H9 (cell line): ENCODE results near the gene PLCB1. TPM values are rescaled to one million over a fixed set of nuclear protein-coding genes. Genes with fewer than 3 reads are reported as not detected.

Experiments
- DNase-seq: peaks from one replicate; pipeline ENCODE4 v3.0.0-alpha.2; 2017
- H2AFZ ChIP-seq: one replicate; pipeline ENCODE4 v1.6.1; 2013; ENCODE audit warnings: mild to moderate bottlenecking, low read length, control low read depth, moderate library complexity
- H2AK5ac ChIP-seq: 2 replicates; pipeline ENCODE4 v1.6.1; 2013; ENCODE audit warnings: low read length, control low read depth, mixed read lengths; ENCODE audit not compliant: insufficient read length
- H2BK120ac ChIP-seq: one replicate; pipeline ENCODE4 v1.6.1; 2013; ENCODE audit warnings: low read depth, mild to moderate bottlenecking, low read length, control low read depth, inconsistent platforms; ENCODE audit not compliant: poor library complexity, severe bottlenecking
- H2BK12ac ChIP-seq: 2 replicates; pipeline ENCODE4 v1.6.1; 2013; ENCODE audit warnings: low read length, control low read depth, mixed read lengths, low read depth; ENCODE audit not compliant: insufficient read length
- H2BK15ac ChIP-seq: 2 replicates; pipeline ENCODE4 v1.6.1; 2013; ENCODE audit warnings: low read depth, low read length, control low read depth
- H2BK20ac ChIP-seq: one replicate; pipeline ENCODE4 v1.6.1; 2013; ENCODE audit warnings: low read depth, mild to moderate bottlenecking, low read length, control low read depth, inconsistent platforms; ENCODE audit not compliant: poor library complexity, severe bottlenecking
- H2BK5ac ChIP-seq: 2 replicates; pipeline ENCODE4 v1.6.1; 2013; ENCODE audit warnings: low read length, control low read depth, mixed read lengths; ENCODE audit not compliant: insufficient read length
- H3K14ac ChIP-seq: 2 replicates; pipeline ENCODE4 v1.6.1; 2013; ENCODE audit warnings: low read length, control low read depth; ENCODE audit not compliant: insufficient read depth
- H3K18ac ChIP-seq: 2 replicates; pipeline ENCODE4 v1.6.1; 2013; ENCODE audit warnings: low read depth, mild to moderate bottlenecking, mixed read lengths, low read length, control low read depth; ENCODE audit not compliant: insufficient read length
- H3K23ac ChIP-seq: 2 replicates; pipeline ENCODE4 v1.6.1; 2013; ENCODE audit warnings: low read length, control low read depth, mixed read lengths, low read depth; ENCODE audit not compliant: insufficient read length
- H3K23me2 ChIP-seq: 2 replicates; pipeline ENCODE4 v1.6.1; 2013; ENCODE audit warnings: low read depth, mild to moderate bottlenecking, mixed read lengths, low read length, control low read depth; ENCODE audit not compliant: insufficient read length, poor library complexity, severe bottlenecking
- H3K27ac ChIP-seq: 2 replicates; pipeline ENCODE4 v1.5.1; 2013; ENCODE audit warnings: low read length, control low read depth, mixed read lengths, low read depth; ENCODE audit not compliant: insufficient read length
- H3K27me3 ChIP-seq: 2 replicates; pipeline ENCODE4 v1.6.1; 2013; ENCODE audit warnings: low read length, control low read depth, inconsistent platforms; ENCODE audit not compliant: insufficient read depth
- H3K4ac ChIP-seq: 2 replicates; pipeline ENCODE4 v1.6.1; 2013; ENCODE audit warnings: low read depth, mild to moderate bottlenecking, control low read depth, inconsistent platforms, low read length, moderate library complexity
- H3K4me1 ChIP-seq: 2 replicates; pipeline ENCODE4 v1.6.1; 2013; ENCODE audit warnings: low read length, control low read depth, inconsistent platforms; ENCODE audit not compliant: insufficient read depth
- H3K4me2 ChIP-seq: 2 replicates; pipeline ENCODE4 v1.6.1; 2013; ENCODE audit warnings: low read length, control low read depth, mixed read lengths; ENCODE audit not compliant: insufficient read length, insufficient read depth
- H3K56ac ChIP-seq: 2 replicates; pipeline ENCODE4 v1.6.1; 2013; ENCODE audit warnings: low read depth, mild to moderate bottlenecking, mixed read lengths, low read length, control low read depth; ENCODE audit not compliant: insufficient read length
- H3K79me1 ChIP-seq: 2 replicates; pipeline ENCODE4 v1.6.1; 2013; ENCODE audit warnings: low read depth, mild to moderate bottlenecking, moderate library complexity, low read length, control low read depth, inconsistent platforms; ENCODE audit not compliant: insufficient read depth, poor library complexity, severe bottlenecking
- H3K79me2 ChIP-seq: 2 replicates; pipeline ENCODE4 v1.6.1; 2013; ENCODE audit warnings: low read length, control low read depth, inconsistent platforms; ENCODE audit not compliant: insufficient read depth
- H3K9ac ChIP-seq: 2 replicates; pipeline ENCODE4 v1.6.1; 2013; ENCODE audit warnings: low read length, control low read depth, mixed read lengths; ENCODE audit not compliant: insufficient read length; ENCODE audit errors: extremely low read depth
- H3K9me3 ChIP-seq: one replicate; pipeline ENCODE4 v1.6.1; 2013; ENCODE audit warnings: low read depth, low read length, inconsistent platforms; ENCODE audit not compliant: control insufficient read depth
- H3T11ph ChIP-seq: one replicate; pipeline ENCODE4 v1.6.1; 2013; ENCODE audit warnings: mild to moderate bottlenecking, low read length, control low read depth, inconsistent platforms
- H4K20me1 ChIP-seq: one replicate; pipeline ENCODE4 v1.6.1; 2013; ENCODE audit not compliant: control insufficient read depth, insufficient read length, insufficient read depth
- H4K5ac ChIP-seq: 2 replicates; pipeline ENCODE4 v1.6.1; 2013; ENCODE audit warnings: low read depth, mild to moderate bottlenecking, mixed read lengths, low read length, control low read depth; ENCODE audit not compliant: insufficient read length
- H4K8ac ChIP-seq: replicated peaks from 2 replicates; pipeline ENCODE4 v1.6.1; 2013; ENCODE audit warnings: low read length, control low read depth, mixed read lengths, low read depth; ENCODE audit not compliant: insufficient read length
- H4K91ac ChIP-seq: 2 replicates; pipeline ENCODE4 v1.6.1; 2013; ENCODE audit warnings: low read depth, mild to moderate bottlenecking, moderate library complexity, mixed read lengths, low read length, control low read depth; ENCODE audit not compliant: insufficient read length
- H3K27ac Mint-ChIP-seq, 3 experiments: 2 replicates in 2 of 3; 3 replicates in 1 of 3; pipeline ENCODE4 v1.8.0; 2020 to 2021; ENCODE audit warnings: mixed read lengths in 3 of 3, mild to moderate bottlenecking in 1 of 3, moderate library complexity in 1 of 3
- H3K27me3 Mint-ChIP-seq: 2 replicates; pipeline ENCODE4 v1.8.0; 2021; ENCODE audit warnings: low read depth, mild to moderate bottlenecking, moderate library complexity, mixed read lengths
- H3K36me3 Mint-ChIP-seq, 3 experiments: 2 replicates in 2 of 3; 3 replicates in 1 of 3; pipeline ENCODE4 v1.8.0; 2020 to 2021; ENCODE audit warnings: low read depth in 3 of 3, mixed read lengths in 3 of 3; ENCODE audit not compliant: insufficient read depth in 1 of 3
- H3K4me1 Mint-ChIP-seq, 2 experiments: 2 replicates each; pipeline ENCODE4 v1.8.0; 2020; ENCODE audit warnings: mixed read lengths in 2 of 2
- H3K4me3 Mint-ChIP-seq, 2 experiments: 2 replicates in 1 of 2; 3 replicates in 1 of 2; pipeline ENCODE4 v1.8.0; 2020 to 2021; ENCODE audit warnings: mild to moderate bottlenecking in 2 of 2, mixed read lengths in 2 of 2, moderate library complexity in 1 of 2
- H3K9me3 Mint-ChIP-seq, 2 experiments: 2 replicates in 1 of 2; 3 replicates in 1 of 2; pipeline ENCODE4 v1.8.0; 2020; ENCODE audit warnings: mild to moderate bottlenecking in 2 of 2, mixed read lengths in 2 of 2, moderate library complexity in 1 of 2
- WGBS: extraction: QIAGEN DNeasy Blood & Tissue Kit; methylation state at CpG from one replicate; pipeline ENCODE4 v1.1.7; 2013; ENCODE audit warnings: missing lambda C conversion rate, low lambda C conversion rate, mixed read lengths; ENCODE audit not compliant: insufficient read length; ENCODE audit errors: extremely low coverage; 5-methylcytosine and 5-hydroxymethylcytosine counted together
- total RNA-seq: library from RNA; stranded (reverse); gene quantifications from 2 replicates; pipeline ENCODE4 v1.2.1, GENCODE V29; 2021
- TF ChIP-seq, protein P1 (sequence below): fragments of 200-600 bp; sonication (generic); conservative IDR thresholded peaks from 3 replicates; pipeline ENCODE4 v1.8.0; 2021; ENCODE audit warnings: antibody characterized with exemption, mild to moderate bottlenecking

Gene PLCB1
- total RNA-seq, 1 experiment from 2014 or later, result 11.5 TPM

DNA sequence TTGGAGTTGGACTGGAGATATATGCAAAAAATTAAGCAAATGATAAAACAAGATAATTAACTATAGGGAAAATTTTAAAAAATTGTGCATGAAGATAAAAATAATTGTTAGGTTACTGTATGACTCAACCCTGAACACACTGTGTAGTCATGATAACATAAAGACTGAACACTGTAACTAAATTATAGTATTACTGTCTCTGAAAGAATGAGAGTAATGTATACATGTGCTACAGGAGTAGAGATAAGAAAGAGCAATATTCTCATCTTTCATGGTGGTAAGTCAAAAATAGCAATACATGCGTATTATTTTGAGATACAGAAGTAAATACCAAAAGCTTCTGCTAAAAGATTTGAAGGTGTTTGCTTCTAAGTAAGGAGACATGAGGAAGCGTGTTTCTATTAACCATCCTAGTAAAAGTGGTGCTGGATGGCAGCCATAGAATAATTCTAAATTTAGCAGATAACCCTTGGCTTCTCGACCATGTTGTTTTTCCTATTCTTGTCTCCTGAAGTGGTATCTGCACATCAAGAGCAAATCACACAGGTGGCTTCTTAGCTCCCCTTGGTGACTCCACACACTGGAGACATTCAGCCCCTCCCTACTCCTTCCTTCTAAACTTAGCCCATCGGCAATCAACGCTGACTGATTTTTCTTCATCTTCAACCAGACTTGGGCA lies 546.2 kb downstream of the PLCB1 start:
- H3K9me3 Mint-ChIP-seq, result no peaks in the 10 kb centered on the region
- Histone ChIP-seq H3K27ac (no peak overlapping the region), H2BK20ac (no peak overlapping the region), H4K8ac (no peak overlapping the region), H3K56ac (no peak overlapping the region), H3K27me3 (no peaks in the 10 kb centered on the region), H3K18ac (no peak overlapping the region), H2AK5ac (no peak overlapping the region), H2BK120ac (no peak overlapping the region), H2AFZ (no peak overlapping the region), H4K91ac (no peak overlapping the region), H3K23me2 (no peaks in the 10 kb centered on the region), H3K79me2 (no peaks in the 10 kb centered on the region), H3T11ph (no peak overlapping the region), H3K14ac (no peak overlapping the region), H2BK5ac (no peak overlapping the region), H3K4me2 (no peak overlapping the region), H3K23ac (no peak overlapping the region), H3K9ac (no peak overlapping the region), H4K20me1 (no peaks in the 10 kb centered on the region), H4K5ac (no peak overlapping the region), H2BK12ac (no peak overlapping the region), H3K4ac (no peak overlapping the region), H3K79me1 (no peaks in the 10 kb centered on the region), H2BK15ac (no peak overlapping the region), H3K9me3 (no peaks in the 10 kb centered on the region), H3K4me1 (no peaks in the 10 kb centered on the region)
- no peaks in the 10 kb centered on the region for H3K4me1 Mint-ChIP-seq
- no peak overlapping the region for H3K4me3 Mint-ChIP-seq
- DNase-seq, result no peak
- no peak overlapping the region for H3K27ac Mint-ChIP-seq
- TF ChIP-seq, protein P1, sequence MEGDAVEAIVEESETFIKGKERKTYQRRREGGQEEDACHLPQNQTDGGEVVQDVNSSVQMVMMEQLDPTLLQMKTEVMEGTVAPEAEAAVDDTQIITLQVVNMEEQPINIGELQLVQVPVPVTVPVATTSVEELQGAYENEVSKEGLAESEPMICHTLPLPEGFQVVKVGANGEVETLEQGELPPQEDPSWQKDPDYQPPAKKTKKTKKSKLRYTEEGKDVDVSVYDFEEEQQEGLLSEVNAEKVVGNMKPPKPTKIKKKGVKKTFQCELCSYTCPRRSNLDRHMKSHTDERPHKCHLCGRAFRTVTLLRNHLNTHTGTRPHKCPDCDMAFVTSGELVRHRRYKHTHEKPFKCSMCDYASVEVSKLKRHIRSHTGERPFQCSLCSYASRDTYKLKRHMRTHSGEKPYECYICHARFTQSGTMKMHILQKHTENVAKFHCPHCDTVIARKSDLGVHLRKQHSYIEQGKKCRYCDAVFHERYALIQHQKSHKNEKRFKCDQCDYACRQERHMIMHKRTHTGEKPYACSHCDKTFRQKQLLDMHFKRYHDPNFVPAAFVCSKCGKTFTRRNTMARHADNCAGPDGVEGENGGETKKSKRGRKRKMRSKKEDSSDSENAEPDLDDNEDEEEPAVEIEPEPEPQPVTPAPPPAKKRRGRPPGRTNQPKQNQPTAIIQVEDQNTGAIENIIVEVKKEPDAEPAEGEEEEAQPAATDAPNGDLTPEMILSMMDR, result no peak
- WGBS, result no CpG with 5 or more reads among the region's 5 CpGs
- no peaks in the 10 kb centered on the region for H3K27me3 Mint-ChIP-seq
- no peaks in the 10 kb centered on the region; a peak in 1 of 7 replicates for H3K36me3 Mint-ChIP-seq
